HG02852 (cell line): ENCODE measurements around the gene DROSHA.
A peak's percentile ranks its signal among the peaks of the same experiment; 100 is the strongest.
"Not testable (repeated sequence)": the region's sequence is repeated elsewhere in the genome, so short reads cannot be mapped to it uniquely, and the experiment has no call there.

Source experiments
- ATAC-seq: cut with Tn5 transposase; IDR thresholded peaks from one replicate; pipeline ENCODE4 v1.9.1; 2021; ENCODE audit warnings: mild to moderate bottlenecking, moderate library complexity; ENCODE audit not compliant: unreplicated experiment

DROSHA gene

DNA sequence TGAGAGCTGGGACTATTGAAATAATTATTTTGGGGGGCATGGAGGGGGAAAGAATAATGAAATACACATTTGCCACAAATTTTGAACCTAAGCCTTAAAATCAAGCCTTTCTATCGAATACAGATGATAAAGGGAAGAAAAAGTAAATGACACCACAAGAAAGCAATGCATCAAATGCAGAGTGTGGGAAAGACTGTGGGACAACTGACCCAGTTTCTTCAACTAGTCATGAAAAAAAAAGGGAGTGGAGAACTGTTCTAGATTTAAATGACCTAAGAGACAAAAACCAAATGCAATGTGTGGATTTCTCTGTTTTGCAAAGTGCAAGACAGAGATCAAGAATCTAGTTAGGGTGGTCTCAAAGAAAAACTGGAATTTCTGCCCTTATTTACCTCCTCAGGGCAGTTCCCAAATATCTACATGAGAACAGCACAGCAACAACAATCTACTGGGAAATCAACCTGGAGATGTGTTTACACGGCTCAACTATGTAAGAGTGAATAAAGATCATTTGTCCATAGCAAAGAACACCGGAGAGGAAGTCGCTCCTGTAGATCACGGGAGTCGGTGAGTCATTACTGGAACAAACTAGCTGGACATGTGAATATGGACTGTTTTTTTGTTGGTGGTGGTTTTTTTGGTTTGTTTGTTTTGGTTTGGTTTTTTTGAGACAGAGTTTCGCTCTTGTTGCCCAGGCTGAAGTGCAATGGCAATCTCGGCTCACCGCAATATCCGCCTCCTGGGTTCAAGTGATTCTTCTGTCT is 145.9 kb downstream of the DROSHA start:
- ATAC-seq = no peak

DNA sequence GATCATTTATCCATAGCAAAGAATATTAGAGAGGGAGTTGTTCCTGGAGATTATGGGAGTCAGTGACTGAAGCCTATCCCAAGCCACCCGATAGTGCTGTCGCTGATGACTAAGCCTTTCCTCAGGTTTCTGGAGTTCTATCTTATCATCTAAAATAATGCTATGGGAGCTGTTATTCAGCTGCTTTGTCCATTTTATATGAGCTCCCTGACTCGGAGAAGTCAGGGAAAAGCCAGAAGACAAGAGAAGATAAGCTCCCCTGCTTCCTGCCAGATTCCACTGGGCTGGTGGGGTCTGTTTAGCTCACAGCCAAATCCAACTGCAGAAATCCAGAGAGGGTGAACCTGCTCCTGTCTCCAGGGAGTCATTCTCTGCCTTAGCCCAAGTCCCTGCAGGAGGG is 148.2 kb downstream of the DROSHA start:
- ATAC-seq = no peak

DNA sequence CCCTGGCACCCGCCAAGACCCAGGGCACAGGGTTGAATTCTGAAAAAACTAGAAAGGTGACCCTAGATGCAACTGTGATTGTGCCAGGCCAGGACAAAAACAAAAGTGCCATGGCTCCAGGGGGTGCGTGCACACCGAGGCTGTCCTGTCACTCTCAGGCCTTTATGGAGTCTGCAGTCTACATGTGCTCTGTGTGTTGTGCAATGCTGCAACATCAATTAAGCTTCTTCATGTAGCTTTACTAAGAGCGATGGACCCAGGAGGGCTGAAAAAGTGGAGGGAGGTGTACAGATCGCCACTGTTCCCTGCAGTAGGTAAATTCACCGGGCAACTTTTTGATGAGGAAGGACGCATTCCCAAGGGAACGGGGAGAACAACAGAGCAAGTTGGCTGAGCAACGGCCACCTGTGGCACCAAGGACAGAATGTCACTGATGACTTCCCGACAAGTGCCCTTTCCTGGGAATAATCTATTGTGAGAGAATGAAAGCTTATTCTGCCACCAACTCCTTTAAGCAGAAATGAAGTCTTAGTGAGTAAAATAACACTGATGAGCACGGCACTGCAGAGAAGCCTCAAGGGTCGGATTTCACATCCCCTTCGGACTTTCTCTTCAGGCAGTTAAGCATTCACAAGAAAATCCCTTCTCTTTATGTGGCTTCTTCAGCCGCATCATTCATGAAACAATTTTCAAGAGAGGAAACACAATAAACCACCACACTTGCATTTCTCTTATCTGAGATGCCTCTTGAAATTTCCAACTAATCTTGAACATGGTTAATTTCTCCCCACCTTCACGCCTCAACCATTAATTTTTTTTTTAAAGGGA is 149.6 kb downstream of the DROSHA start:
- peak; percentile 92 for ATAC-seq

DNA sequence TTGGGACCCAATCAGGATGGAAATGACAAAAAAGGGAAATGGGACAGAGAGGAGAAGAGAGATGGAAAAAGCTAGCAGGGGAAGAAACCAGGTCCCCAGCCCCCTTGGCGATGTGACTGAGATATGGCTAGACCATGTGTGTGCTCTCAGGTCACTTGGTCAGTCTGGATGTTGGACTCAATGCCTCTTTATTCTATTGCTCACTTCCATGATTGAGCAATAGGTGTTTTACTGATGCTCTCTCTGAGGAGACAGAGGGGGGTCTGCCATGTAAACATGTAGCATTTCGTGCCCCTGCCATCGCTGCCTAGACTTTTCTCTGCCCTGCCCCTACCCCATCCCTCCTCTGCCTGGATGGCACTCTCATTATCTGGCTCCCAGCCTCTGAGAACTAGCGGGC is 150.6 kb downstream of the DROSHA start:
- ATAC-seq = no peak

DNA sequence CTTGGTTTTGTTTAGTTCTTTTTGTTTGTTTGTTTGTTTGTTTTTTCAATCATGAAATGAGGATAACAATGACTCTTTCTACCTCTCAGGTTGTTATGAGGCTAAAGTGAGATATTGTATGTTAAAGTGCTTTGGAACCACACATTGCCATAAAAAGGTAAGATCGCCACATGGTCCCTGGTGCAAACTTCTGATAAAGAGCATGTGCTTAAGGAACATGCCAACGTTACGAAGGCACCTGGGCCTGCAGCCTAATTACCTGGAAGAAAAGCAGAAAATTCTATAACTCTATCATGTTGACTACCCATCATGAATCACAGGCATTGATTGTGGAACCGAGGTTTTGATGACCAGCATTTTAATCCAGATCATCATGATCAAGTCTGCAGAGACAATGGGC is 151.8 kb downstream of the DROSHA start:
- no peak for ATAC-seq

DNA sequence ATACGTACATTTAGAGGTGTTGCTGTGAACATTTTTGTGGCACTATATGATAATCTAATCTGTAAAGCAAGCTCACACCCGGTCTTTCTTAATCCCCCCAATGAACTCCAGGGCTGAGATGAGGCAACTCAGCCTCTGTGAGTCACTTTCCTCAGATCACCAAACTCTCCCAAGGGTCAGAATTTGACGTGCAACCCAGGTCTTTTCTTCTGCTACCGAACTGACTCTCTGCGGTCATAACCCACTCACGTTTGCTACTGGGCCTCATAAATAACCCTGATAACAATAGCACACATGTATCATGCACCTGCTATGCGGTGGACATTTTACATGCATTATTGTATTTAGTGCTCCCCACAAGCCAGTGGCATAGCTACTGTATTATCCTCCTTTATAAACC is 153.1 kb downstream of the DROSHA start:
- no peak for ATAC-seq

DNA sequence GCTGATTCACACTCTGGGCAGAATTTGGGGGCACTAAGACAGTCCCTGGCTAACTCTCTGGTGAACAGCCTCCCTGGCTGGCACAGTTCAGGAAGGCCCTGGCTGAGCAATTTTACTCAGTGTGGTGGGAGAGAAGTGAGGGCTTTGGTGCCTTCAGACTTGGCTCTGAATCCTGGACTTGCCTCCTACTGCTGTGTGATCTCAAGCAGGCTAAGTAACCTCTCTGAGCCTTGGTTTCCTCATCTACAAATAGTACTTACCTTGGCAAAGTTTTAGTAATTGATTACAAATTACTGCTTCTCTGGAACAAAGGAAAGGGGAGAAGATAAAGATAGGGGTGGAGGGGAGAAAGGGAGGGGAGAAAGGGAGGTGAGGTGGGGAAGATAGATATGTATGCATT is 153.8 kb downstream of the DROSHA start:
- ATAC-seq = no peak

DNA sequence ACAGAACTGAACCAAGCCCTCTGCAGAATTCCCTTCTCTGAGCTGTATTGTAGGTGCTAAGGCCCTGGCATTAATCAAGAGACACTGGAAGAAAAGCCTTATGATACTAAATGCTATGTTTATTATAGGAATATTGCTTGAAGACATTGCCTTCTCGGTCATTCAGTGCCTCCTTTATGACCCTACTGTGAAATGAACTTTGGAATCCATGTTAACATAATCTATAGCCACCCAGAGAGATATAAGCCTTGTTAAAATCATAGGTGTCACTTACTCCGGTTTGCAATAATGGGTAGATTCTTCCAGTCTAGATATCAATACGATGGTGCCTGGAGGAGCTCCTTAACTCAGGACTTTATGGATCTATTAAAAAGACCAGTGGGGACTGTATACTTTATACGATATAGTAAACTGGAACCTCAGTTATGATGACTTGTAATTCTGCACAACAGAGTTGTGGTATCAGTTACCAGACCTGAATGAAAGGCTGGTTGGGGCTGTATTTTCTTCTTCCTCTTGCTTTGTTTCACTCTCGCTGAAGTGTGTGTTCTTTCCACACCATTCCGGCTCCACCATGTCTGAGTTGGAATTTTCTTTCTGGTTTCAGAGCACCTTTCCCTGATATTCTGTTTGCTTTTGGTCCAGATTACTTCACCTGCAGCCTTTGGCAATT is 154.5 kb downstream of the DROSHA start:
- no peak for ATAC-seq

DNA sequence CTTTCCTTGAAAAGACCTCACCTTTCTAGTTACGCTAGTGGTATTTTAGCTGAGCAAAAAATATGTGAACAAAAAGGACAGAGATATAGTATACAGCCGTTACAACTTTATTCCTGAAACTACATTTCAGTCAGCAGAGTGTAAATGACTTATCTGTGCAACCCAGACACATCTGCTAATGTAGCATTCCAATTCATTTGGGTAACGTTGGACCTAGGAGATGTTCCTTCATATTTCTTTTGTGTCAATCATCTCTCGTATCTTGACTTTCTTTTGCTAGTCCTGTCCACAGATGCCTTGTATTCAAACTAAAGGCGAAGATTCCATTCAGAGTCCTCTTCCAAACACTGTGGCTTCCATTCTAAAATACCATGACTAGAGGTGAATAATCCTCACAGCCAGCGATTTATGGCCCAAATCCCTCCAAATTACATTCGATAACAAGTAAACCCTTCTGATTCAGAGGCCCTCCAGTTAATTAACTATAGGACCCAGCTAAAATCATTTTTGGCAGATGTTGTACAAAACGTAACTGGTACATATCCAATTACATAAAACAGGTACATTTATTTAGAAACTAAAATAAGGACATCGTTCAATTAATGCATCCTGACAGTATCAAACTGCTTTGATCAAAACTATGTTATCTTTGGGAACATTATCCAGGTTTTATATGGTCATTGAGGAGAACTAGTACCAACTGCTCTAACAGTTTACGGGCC is 155.7 kb downstream of the DROSHA start:
- no peak for ATAC-seq

DNA sequence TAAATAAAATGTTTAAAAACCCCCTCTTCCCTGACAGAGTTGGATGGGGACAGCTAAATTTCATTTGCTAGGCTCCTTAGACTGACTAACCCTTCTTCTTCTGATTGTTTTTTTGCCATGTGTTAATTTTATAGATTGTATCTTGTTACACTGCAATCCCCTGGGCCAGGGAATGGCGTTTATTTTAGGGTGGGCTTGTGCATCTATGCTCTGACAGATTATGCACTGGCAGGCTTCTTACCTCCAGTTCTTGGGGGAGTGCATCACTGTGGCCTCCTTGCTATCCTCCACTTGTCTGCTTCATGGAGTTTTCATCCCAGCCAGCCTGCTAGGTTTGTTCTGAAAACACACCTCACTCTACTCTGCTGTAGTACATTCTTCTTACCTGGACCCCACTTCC is 159.8 kb downstream of the DROSHA start:
- no peak for ATAC-seq

DNA sequence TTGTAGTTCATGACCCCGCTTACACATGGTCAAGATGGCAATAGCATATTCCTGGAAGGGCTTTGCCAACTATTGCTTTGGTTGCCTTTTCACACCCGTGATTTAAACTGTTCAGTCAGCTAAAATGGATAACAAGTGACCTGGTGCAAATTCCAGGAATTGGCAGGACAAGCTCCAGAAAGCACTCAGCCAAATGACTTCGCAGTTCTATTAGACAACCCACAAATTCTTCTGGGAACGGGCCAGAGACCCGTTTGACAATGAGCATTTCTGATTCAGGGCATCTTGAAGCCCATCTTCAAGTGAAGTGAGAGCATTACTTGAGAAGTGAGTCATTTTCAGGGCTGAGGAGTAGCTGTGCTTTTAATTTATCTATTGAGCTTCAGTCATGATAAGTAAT is 165.0 kb downstream of the DROSHA start:
- ATAC-seq = no peak

DNA sequence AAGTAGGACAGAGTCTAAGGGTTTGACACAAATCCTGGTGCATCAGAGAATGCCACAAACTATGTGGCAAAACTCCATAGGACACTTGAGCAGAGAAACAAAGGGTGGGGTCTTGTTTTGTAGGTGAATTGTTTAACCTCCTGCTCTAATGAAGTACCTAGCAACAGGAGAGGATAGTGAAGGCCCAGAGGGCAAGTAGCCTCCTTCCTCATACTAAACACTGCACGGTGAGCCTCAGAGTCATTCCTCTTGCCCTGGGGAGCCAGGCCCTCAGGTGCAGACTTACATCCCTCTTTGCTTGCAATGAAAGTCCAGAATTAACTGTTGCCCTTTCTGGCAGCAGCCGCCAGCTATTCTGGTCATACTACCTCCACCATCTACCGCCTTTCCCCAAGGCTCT is 166.1 kb downstream of the DROSHA start:
- no peak for ATAC-seq

DNA sequence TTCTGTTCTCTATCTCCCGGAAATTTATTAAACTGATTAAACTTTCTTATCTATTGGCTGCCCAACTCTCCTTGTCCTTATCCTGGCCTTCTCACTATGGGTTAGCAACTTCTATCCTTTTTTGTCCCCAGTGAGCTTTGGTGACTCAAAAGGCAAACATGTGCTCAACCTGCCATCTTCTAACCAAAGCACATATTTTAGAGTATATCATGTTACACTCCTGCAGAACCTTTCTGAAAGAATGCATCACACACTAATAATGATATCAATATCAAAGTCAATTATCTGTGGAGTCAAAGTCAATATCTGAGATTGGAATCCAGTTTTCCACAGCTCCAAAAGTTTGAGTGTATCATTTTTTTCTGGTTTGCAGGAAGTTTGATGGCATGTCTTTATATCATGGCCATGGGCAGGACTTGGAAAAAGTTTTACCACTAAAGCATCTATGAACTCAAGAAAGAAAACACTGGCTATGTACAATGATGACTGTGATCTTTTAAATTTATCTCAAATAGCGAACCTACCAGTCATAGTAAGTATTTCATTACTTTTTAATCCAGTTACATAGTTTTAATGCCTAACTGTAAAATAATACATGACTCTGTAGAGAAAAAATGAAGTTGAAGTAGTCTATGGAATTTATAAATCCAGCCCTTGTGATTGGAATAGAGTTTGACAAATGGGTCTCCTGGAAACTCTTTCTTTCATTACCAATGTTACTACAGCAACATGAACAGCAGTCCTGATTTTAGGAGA is 166.8 kb downstream of the DROSHA start:
- ATAC-seq = no peak

DNA sequence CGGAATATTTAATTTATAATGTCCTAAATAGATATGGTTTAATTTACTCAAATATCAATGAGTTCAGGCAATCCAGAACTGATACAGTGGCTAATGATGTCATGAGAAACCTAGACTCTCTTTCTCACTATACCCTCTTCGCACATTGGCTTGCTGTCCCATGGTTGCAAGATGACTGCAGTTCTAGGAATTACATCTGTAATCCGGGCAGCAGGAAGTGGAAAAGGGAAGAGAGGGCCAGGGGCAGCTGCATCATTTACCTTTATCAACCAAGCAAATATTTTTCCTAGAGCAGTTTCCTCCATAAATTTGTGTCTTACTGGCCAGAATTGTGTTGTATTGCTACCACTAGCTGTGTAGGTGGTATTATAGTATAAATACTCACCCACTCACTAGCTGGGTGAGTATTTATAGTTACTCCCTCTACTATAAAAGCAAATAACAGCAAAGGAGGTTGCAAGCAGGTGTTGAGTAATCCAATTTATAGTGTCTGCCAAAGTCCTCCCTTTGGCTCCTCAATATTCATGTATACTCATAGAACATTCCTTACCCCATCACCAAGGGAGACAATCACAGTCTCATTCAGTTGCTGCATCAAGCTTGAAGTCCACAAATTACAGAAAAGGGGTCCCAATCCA is 168.8 kb downstream of the DROSHA start:
- ATAC-seq = no peak

DNA sequence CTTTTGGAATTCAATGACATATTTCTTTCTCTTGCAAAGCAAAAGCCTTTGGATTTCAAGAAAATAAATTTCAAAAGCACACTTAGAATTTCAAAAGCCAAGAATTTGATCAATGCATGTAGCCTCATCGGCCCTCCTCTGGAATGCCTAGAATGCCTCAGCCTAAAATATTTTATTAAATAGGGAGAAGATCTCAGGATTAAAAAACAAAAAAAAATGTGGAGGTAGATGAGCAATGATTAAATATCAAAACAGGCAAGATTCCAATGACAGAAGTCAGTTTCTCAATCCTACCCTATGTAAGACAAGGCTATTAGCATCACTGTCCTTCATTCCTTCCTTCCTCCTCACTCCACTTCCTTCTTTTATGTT is 169.4 kb downstream of the DROSHA start:
- ATAC-seq = no peak

DNA sequence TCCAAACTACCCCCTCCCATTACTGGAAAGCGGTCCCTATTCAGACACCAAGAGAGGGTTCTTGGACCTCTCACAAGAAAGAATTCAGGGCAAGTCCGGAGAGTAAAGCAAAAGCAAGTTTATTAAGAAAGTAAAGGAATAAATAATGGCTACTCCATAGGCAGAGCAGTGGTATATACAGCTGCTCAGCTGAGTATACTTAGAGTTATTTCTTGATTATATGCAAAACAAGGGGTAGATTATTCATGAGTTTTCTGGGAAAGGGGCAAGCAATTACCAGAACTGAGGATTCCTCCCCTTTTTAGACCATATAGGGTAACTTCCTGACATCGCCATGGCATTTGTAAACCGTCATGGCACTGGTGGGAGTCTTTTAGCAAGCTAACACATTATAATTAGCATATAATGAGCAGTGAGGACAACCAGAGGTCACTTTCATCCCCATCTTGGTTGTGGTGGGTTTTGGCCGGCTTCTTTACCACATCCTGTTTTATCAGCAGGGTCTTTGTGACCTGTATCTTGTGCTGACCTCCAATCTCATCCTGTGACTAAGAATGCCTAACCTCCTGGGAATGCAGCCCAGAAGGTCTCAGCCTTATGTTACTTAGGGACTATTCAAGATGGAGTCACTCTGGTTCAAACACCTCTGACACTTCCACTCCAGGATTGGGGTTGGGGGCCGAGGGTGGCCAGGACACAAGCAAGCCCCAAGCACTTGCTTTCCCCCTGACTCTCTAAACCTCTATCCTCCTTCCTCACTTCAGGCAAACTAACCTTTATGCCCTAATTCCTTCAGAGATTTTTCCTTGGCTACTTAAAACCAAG is 170.0 kb downstream of the DROSHA start:
- not testable (repeated sequence) for ATAC-seq

DNA sequence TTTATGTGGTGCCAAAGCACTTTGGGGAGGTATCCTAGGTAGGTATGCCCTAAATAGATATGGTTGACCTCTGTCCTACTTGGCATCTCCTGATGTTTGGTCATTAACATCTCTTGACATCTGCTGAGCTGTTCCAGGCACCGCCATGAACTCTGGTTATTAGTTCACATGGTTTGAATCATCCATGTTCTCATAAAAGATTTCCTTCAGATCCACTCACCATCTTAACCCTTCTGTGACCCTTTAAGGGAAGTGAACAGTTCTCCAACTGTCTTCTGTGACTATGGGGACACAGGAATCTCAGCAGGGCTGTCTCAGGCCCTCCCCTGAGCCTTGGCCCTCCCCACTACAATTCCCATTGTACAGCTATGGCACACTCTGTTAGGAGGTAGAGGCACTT is 170.7 kb downstream of the DROSHA start:
- no peak for ATAC-seq

DNA sequence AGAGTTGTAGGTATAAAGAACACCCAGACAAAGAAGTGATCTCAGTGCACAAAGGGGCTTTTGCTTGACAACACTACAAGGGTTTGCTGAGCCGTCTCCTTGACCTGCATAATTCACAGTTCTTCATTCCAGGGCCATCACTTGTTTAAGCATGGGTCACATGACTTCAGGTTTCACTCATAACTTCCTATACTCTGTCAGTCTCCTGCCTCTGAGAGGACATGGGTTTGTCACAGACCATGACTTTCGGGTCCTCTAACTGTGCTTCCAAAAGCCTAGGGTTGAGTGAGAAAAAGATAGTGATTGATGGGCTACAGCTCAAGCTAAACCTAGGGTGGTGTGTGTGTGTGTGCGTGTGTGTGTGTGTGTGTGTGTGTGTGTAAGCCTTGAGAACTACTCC is 172.1 kb downstream of the DROSHA start:
- ATAC-seq = peak; percentile 56

DNA sequence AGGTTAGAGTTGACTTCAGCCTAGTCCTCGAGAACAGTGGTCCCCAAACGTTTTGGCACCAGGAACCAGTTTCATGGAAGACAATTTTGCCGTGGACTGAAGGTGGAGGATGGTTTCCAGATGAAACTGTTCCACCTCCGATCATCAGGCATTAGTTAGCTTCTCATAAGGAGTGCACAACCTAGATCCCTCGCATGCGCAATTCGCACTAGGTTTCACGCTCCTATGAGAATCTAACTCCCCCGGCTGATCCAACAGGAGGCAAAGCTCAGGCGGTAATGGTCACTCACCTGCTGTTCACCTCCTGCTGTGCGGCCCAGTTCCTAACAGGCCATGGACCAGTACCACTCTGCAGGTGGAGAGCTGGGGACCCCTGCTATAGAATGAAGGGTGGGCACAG is 174.9 kb downstream of the DROSHA start:
- no peak for ATAC-seq
